Endodermal cell (in vitro differentiated cells): ENCODE measurements around the gene OASL. TPM values are rescaled to one million over a fixed set of nuclear protein-coding genes. Genes with fewer than 3 reads are reported as not detected.

Source experiments
- DNase-seq: peaks from one replicate; pipeline ENCODE4 v3.0.0-alpha.2; 2017
- H3K27ac ChIP-seq: 2 replicates; pipeline ENCODE4 v1.5.1; 2013; ENCODE audit warnings: mild to moderate bottlenecking, low read depth, low read length, moderate library complexity
- H3K27me3 ChIP-seq: 2 replicates; pipeline ENCODE4 v1.6.1; 2013; ENCODE audit warnings: mild to moderate bottlenecking, low read length, moderate library complexity; ENCODE audit not compliant: insufficient read depth, control insufficient read depth, poor library complexity, severe bottlenecking
- H3K36me3 ChIP-seq: 2 replicates; pipeline ENCODE4 v1.7.0; 2013; ENCODE audit warnings: mild to moderate bottlenecking, low read length, moderate library complexity; ENCODE audit not compliant: control insufficient read depth, insufficient read depth
- H3K4me1 ChIP-seq: one replicate; pipeline ENCODE4 v1.7.0; 2013; ENCODE audit warnings: low read length; ENCODE audit not compliant: control insufficient read depth, insufficient read depth
- H3K4me3 ChIP-seq: 2 replicates; pipeline ENCODE4 v1.5.1; 2013; ENCODE audit warnings: mild to moderate bottlenecking, low read length, moderate library complexity
- H3K9ac ChIP-seq: 2 replicates; pipeline ENCODE4 v1.6.1; 2013; ENCODE audit warnings: mild to moderate bottlenecking, low read length, moderate library complexity; ENCODE audit not compliant: poor library complexity, severe bottlenecking; ENCODE audit errors: extremely low read depth
- H3K9me3 ChIP-seq: 2 replicates; pipeline ENCODE4 v1.6.1; 2013; ENCODE audit warnings: mild to moderate bottlenecking, low read length, moderate library complexity; ENCODE audit not compliant: control insufficient read depth
- H3K27ac Mint-ChIP-seq: 2 replicates; pipeline ENCODE4 v1.8.0; 2020; ENCODE audit warnings: mixed read lengths
- H3K27me3 Mint-ChIP-seq: 2 replicates; pipeline ENCODE4 v1.8.0; 2021; ENCODE audit warnings: mild to moderate bottlenecking, mixed read lengths; ENCODE audit not compliant: insufficient read depth
- H3K36me3 Mint-ChIP-seq: 2 replicates; pipeline ENCODE4 v1.8.0; 2020; ENCODE audit warnings: low read depth, mixed read lengths
- H3K4me1 Mint-ChIP-seq: 2 replicates; pipeline ENCODE4 v1.8.0; 2020; ENCODE audit warnings: mixed read lengths
- H3K4me3 Mint-ChIP-seq: 2 replicates; pipeline ENCODE4 v1.8.0; 2020; ENCODE audit warnings: mild to moderate bottlenecking, moderate library complexity, mixed read lengths
- H3K9me3 Mint-ChIP-seq: 2 replicates; pipeline ENCODE4 v1.8.0; 2020; ENCODE audit warnings: mild to moderate bottlenecking, mixed read lengths
- CTCF ChIP-seq: fragments of 200-600 bp; sonication (generic); conservative IDR thresholded peaks from 2 replicates; pipeline ENCODE4 v1.5.0; 2021; ENCODE audit warnings: antibody characterized with exemption, mild to moderate bottlenecking
- WGBS, 2 experiments: methylation state at CpG; one replicate each; pipeline versions ENCODE4 v1.1.5 to v1.1.7; 2013; ENCODE audit warnings: missing lambda C conversion rate in 2 of 2, mixed read lengths in 1 of 2; ENCODE audit not compliant: insufficient coverage in 1 of 2, insufficient read length in 1 of 2; 5-methylcytosine and 5-hydroxymethylcytosine counted together
- total RNA-seq, 2 donors: library from RNA; stranded (reverse); fragmentation: NEBNext Ultra II Directional in 1 of 2; extraction: Animal tissue kit (Norgen Biotek cat#: 25700) in 1 of 2; gene quantifications; 2 replicates in 1 of 2; 3 replicates in 1 of 2; pipeline ENCODE4 v1.2.1, GENCODE V29; 2021

The OASL gene
- total RNA-seq, 2 donors from 2014 or later = not detected

DNA sequence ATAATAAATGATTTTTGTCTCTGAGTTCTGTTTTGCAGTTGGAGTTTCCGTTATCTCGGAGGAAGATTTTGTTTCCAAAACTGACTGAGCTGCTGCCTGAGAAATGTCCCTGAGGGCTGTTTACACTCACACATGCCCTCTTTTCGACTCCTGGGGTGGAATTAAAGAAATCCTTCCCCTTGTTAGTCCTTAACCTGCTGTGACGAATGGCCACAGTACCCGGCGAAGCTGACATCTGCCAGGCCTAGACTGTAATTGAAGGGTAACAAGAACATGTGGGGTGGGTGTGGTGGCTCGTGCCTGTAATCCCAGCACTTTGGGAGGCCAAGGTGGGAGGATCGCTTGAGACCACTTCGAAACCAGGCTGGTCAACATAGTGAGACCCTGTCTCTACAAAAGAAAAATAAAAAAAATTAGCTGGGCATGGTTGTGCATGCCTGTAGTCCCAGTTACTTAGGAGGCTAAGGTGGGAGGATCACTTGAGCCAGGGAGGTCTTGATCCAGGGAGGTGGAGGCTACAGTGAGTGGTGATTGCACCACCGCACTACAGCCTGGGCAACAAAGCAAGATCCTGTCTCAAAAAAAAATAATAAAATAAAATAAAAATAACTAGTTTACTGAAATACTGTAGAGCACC is 8.4 kb downstream of the OASL start:
- TF ChIP-seq CTCF = no peak
- no peak overlapping the region for H3K4me3 ChIP-seq
- no peak overlapping the region for H3K27ac Mint-ChIP-seq
- no peak overlapping the region for H3K9ac ChIP-seq
- peaks cover 7% of the 10 kb centered on the region for H3K9me3 ChIP-seq
- no peak overlapping the region for H3K4me3 Mint-ChIP-seq
- no peak for DNase-seq
- no peaks in the 10 kb centered on the region for H3K27me3 ChIP-seq
- 86% methylated on average over 8 to 10 of the region's 10 CpGs for WGBS, 2 experiments
- no peak overlapping the region for H3K27ac ChIP-seq
- H3K27me3 Mint-ChIP-seq = peaks cover 2% of the 10 kb centered on the region
- peaks cover 4% of the 10 kb centered on the region for H3K4me1 ChIP-seq
- H3K4me1 Mint-ChIP-seq = peaks cover 7% of the 10 kb centered on the region
- H3K36me3 Mint-ChIP-seq = no peaks in the 10 kb centered on the region
- H3K36me3 ChIP-seq = no peaks in the 10 kb centered on the region
- H3K9me3 Mint-ChIP-seq = peaks cover 8% of the 10 kb centered on the region

GRCh38 chr12:121026274-121027045 is 12.6 kb downstream of the OASL start:
- peak overlapping the region; percentile 51 for H3K4me3 ChIP-seq
- H3K4me1 Mint-ChIP-seq = peaks cover 8% of the 10 kb centered on the region
- H3K4me1 ChIP-seq = peaks cover 6% of the 10 kb centered on the region
- H3K27ac Mint-ChIP-seq = peak overlapping the region; percentile 75
- no peak overlapping the region for H3K4me3 Mint-ChIP-seq
- TF ChIP-seq CTCF = peak; percentile 70
- peaks cover 7% of the 10 kb centered on the region for H3K9me3 ChIP-seq
- H3K27me3 ChIP-seq = no peaks in the 10 kb centered on the region
- DNase-seq = peak; percentile 60
- peak overlapping the region; percentile 27 for H3K9ac ChIP-seq
- no peak overlapping the region for H3K27ac ChIP-seq
- peaks cover 2% of the 10 kb centered on the region for H3K27me3 Mint-ChIP-seq
- peaks cover 8% of the 10 kb centered on the region for H3K9me3 Mint-ChIP-seq
- H3K36me3 Mint-ChIP-seq = no peaks in the 10 kb centered on the region
- no peaks in the 10 kb centered on the region for H3K36me3 ChIP-seq
- WGBS, 2 experiments = 93 to 98% methylated on average over 7 to 9 of the region's 10 CpGs

- H3K27ac ChIP-seq = no peak overlapping the region
- H3K36me3 ChIP-seq = no peaks in the 10 kb centered on the region
- whole genome bisulfite sequencing, 2 experiments = 86 to 90% methylated on average over 8 to 11 of the region's 11 CpGs
- Mint-ChIP-seq H3K27ac (peak overlapping the region; percentile 31), H3K4me3 (no peak overlapping the region), H3K36me3 (no peaks in the 10 kb centered on the region), H3K27me3 (peaks cover 2% of the 10 kb centered on the region), H3K9me3 (peaks cover 8% of the 10 kb centered on the region), H3K4me1 (peaks cover 8% of the 10 kb centered on the region)
- peak overlapping the region; percentile 51 for H3K4me3 ChIP-seq
- H3K9ac ChIP-seq = peak overlapping the region; percentile 27
- no peak for TF ChIP-seq CTCF
- H3K9me3 ChIP-seq = peaks cover 7% of the 10 kb centered on the region
- H3K27me3 ChIP-seq = no peaks in the 10 kb centered on the region
- peaks cover 6% of the 10 kb centered on the region for H3K4me1 ChIP-seq
- no peak for DNase-seq
These were observed 13.4 kb downstream of the OASL start for GRCh38 chr12:121025442-121026226.
